Stomach (tissue), 4 donors: ENCODE data around the gene ATG13.

Experiments used
- POLR2A ChIP-seq, 4 donors: fragments of 450-650 bp; IDR thresholded peaks; one replicate each; pipeline ENCODE4 v1.6.1; 2016; ENCODE audit warnings: antibody characterized with exemption in 4 of 4, control low read depth in 2 of 4, mild to moderate bottlenecking in 1 of 4, moderate library complexity in 1 of 4
- POLR2AphosphoS5 ChIP-seq, 3 donors: sonication (generic); formaldehyde crosslinking; IDR thresholded peaks; one replicate each; pipeline ENCODE4 v1.6.1; 2016; ENCODE audit warnings: antibody characterized with exemption in 3 of 3
- TF ChIP-seq, protein P1 (sequence below), 7 experiments: fragments of 450-650 bp in 4 of 7; fragments of 200-600 bp in 3 of 7; sonication (generic) in 3 of 7; IDR thresholded peaks; one replicate each; pipeline ENCODE4 v1.5.1; 2016 to 2019; ENCODE audit warnings: antibody characterized with exemption in 7 of 7, control low read depth in 2 of 7, mild to moderate bottlenecking in 1 of 7

DNA sequence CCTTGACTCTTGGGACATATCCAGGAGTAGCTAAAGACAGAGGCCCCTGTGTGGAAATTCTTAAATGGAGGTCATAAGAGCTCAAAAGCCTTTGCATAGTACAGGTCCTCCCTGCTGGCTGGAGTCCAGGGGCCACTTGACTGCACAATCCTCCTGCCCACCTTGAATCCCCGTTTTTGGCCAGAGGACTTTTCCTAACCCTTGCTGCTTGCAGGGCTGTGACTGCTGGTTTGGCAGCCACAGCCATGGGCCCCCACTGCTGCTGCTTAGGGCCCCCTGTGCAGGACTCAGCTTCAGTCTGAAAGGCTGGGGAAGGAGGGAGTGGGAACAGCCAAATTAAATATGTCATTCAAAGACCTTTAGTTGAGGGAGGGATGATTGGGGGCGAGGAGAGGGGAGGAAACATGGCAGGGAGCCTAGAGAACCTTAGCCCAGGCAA is 49.7 kb downstream of the ATG13 start:
- TF ChIP-seq, protein P1, sequence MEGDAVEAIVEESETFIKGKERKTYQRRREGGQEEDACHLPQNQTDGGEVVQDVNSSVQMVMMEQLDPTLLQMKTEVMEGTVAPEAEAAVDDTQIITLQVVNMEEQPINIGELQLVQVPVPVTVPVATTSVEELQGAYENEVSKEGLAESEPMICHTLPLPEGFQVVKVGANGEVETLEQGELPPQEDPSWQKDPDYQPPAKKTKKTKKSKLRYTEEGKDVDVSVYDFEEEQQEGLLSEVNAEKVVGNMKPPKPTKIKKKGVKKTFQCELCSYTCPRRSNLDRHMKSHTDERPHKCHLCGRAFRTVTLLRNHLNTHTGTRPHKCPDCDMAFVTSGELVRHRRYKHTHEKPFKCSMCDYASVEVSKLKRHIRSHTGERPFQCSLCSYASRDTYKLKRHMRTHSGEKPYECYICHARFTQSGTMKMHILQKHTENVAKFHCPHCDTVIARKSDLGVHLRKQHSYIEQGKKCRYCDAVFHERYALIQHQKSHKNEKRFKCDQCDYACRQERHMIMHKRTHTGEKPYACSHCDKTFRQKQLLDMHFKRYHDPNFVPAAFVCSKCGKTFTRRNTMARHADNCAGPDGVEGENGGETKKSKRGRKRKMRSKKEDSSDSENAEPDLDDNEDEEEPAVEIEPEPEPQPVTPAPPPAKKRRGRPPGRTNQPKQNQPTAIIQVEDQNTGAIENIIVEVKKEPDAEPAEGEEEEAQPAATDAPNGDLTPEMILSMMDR (IDR thresholded peaks at IDR 0.05) = no peak
- no peak for TF ChIP-seq POLR2AphosphoS5 (IDR thresholded peaks at IDR 0.05)
- TF ChIP-seq POLR2A (IDR thresholded peaks at IDR 0.05) = no peak
